DND-41 (cell line): ENCODE measurements around the gene CPLX1.

Source experiments
- ATAC-seq: fragments of 200-7000 bp; cut with Tn5 transposase; 3 replicates; pipeline ENCODE4 v1.9.1; 2021; ENCODE audit warnings: low read depth; ENCODE audit not compliant: insufficient read depth
- DNase-seq: peaks from one replicate; pipeline ENCODE4 v3.0.0-alpha.2; 2020
- H2AFZ ChIP-seq: 2 replicates; pipeline ENCODE4 v1.6.0; 2012; ENCODE audit warnings: low read depth, low read length
- H3K27ac ChIP-seq: 2 replicates; pipeline ENCODE4 v1.5.1; 2012; ENCODE audit warnings: low read length, inconsistent platforms
- H3K27me3 ChIP-seq: fragments of 200-600 bp; sonication (generic); 2 replicates; pipeline ENCODE4 v1.6.0; 2012; ENCODE audit warnings: low read length, mild to moderate bottlenecking, inconsistent platforms; ENCODE audit not compliant: insufficient read depth, poor library complexity
- H3K36me3 ChIP-seq: 2 replicates; pipeline ENCODE4 v1.5.1; 2012; ENCODE audit warnings: low read length, inconsistent platforms; ENCODE audit not compliant: insufficient read depth
- H3K4me1 ChIP-seq: 2 replicates; pipeline ENCODE4 v1.5.1; 2012; ENCODE audit warnings: mild to moderate bottlenecking, low read length; ENCODE audit not compliant: insufficient read depth
- H3K4me2 ChIP-seq: 2 replicates; pipeline ENCODE4 v1.6.0; 2012; ENCODE audit warnings: mild to moderate bottlenecking, moderate library complexity, low read length, inconsistent platforms; ENCODE audit not compliant: insufficient read depth
- H3K4me3 ChIP-seq, 2 experiments: fragments of 200-600 bp in 1 of 2; shearing (Covaris generic) in 1 of 2; 2 replicates each; pipeline ENCODE4 v1.5.1; 2012 to 2016; ENCODE audit warnings: inconsistent platforms in 2 of 2, low read length in 2 of 2, mild to moderate bottlenecking in 2 of 2, low read depth in 1 of 2, moderate library complexity in 1 of 2
- H3K79me2 ChIP-seq: 2 replicates; pipeline ENCODE4 v1.6.0; 2012; ENCODE audit warnings: low read length, inconsistent platforms; ENCODE audit not compliant: insufficient read depth
- H3K9ac ChIP-seq: 2 replicates; pipeline ENCODE4 v1.6.0; 2012; ENCODE audit warnings: low read depth, mild to moderate bottlenecking, inconsistent platforms, low read length, moderate library complexity
- H3K9me3 ChIP-seq: 2 replicates; pipeline ENCODE4 v1.5.1; 2012; ENCODE audit warnings: low read length, moderate library complexity, mild to moderate bottlenecking, inconsistent platforms; ENCODE audit not compliant: insufficient read depth, severe bottlenecking
- H4K20me1 ChIP-seq: 2 replicates; pipeline ENCODE4 v1.6.0; 2012; ENCODE audit warnings: low read length; ENCODE audit not compliant: insufficient read depth
- CTCF ChIP-seq: IDR thresholded peaks from 2 replicates; pipeline ENCODE4 v1.5.1; 2012; ENCODE audit warnings: borderline replicate concordance, low read length, moderate library complexity, mild to moderate bottlenecking; ENCODE audit not compliant: poor library complexity, severe bottlenecking; ENCODE audit errors: extremely low read depth
- EZH2 ChIP-seq: IDR thresholded peaks from 3 replicates; pipeline ENCODE4 v1.6.1; 2012; ENCODE audit warnings: borderline replicate concordance, low read depth, mild to moderate bottlenecking, moderate library complexity, low read length, inconsistent platforms; ENCODE audit not compliant: severe bottlenecking

CPLX1 gene

GRCh38 chr4:831483-831805, 5.5 kb upstream of the CPLX1 start:
- no peak overlapping the region for H3K9ac ChIP-seq
- H3K27me3 ChIP-seq: no peaks in the 10 kb centered on the region
- DNase-seq (no peak), ATAC-seq (no peak)
- no peaks in the 10 kb centered on the region for H3K79me2 ChIP-seq
- peaks cover 2% of the 10 kb centered on the region for H3K9me3 ChIP-seq
- no peaks in the 10 kb centered on the region for H3K4me1 ChIP-seq
- H3K36me3 ChIP-seq: no peaks in the 10 kb centered on the region
- no peak overlapping the region for H3K27ac ChIP-seq
- no peaks in the 10 kb centered on the region for H4K20me1 ChIP-seq
- no peak overlapping the region for H3K4me2 ChIP-seq
- H3K4me3 ChIP-seq: no peak overlapping the region
- no peak overlapping the region for H2AFZ ChIP-seq
- TF ChIP-seq CTCF: no peak
- TF ChIP-seq EZH2: no peak

GRCh38 chr4:830601-831482, 4.9 kb upstream of the CPLX1 start:
- Histone ChIP-seq H3K4me3 (no peak overlapping the region), H3K27ac (no peak overlapping the region), H3K4me1 (no peaks in the 10 kb centered on the region), H4K20me1 (no peaks in the 10 kb centered on the region), H3K4me2 (no peak overlapping the region), H3K79me2 (no peaks in the 10 kb centered on the region), H2AFZ (no peak overlapping the region), H3K27me3 (no peaks in the 10 kb centered on the region), H3K9ac (no peak overlapping the region), H3K9me3 (peaks cover 2% of the 10 kb centered on the region), H3K36me3 (no peaks in the 10 kb centered on the region)
- DNase-seq (no peak), ATAC-seq (no peak)
- no peak for TF ChIP-seq CTCF
- no peak for TF ChIP-seq EZH2

GRCh38 chr4:829761-830600, 4.1 kb upstream of the CPLX1 start:
- H3K9me3 ChIP-seq: peaks cover 2% of the 10 kb centered on the region
- H4K20me1 ChIP-seq: no peaks in the 10 kb centered on the region
- no peaks in the 10 kb centered on the region for H3K27me3 ChIP-seq
- no peak overlapping the region for H3K4me2 ChIP-seq
- no peak overlapping the region for H2AFZ ChIP-seq
- ATAC-seq (no peak), DNase-seq (no peak)
- no peak overlapping the region for H3K27ac ChIP-seq
- H3K79me2 ChIP-seq: no peaks in the 10 kb centered on the region
- H3K36me3 ChIP-seq: no peaks in the 10 kb centered on the region
- H3K4me3 ChIP-seq: no peak overlapping the region
- TF ChIP-seq CTCF (no peak), EZH2 (no peak)
- H3K4me1 ChIP-seq: no peaks in the 10 kb centered on the region
- no peak overlapping the region for H3K9ac ChIP-seq
